Pancreas (tissue), 10 donors: ENCODE results near the gene CRYL1. TPM values are rescaled to one million over a fixed set of nuclear protein-coding genes. Genes with fewer than 3 reads are reported as not detected.

Experiments used
- ATAC-seq, 4 donors: fragments of 200-7000 bp; cut with Tn5 transposase; one replicate each; pipeline versions ENCODE4 v1.8.0 to v1.9.1; 2020; ENCODE audit warnings: mild to moderate bottlenecking in 4 of 4, moderate library complexity in 4 of 4
- DNase-seq, 6 donors: peaks; one replicate each; pipeline ENCODE4 v3.0.0-alpha.2; 2020
- FAIRE-seq: peaks from 2 replicates; lab custom pipeline; 2012; peaks lifted over from hg19 to GRCh38; lab: Jason Lieb, UNC
- H3K27ac ChIP-seq, 4 donors: fragments of 200-600 bp; sonication (generic); 1 replicate in 3 of 4; 2 replicates in 1 of 4; pipeline versions ENCODE4 v1.5.0 to v1.8.0; 2020
- H3K27me3 ChIP-seq, 4 donors: fragments of 200-600 bp; one replicate each; pipeline ENCODE4 v1.8.0; 2021
- H3K36me3 ChIP-seq, 3 donors: fragments of 200-600 bp; sonication (generic) in 1 of 3; one replicate each; pipeline versions ENCODE4 v1.5.0 to v1.8.0; 2020 to 2021
- H3K4me1 ChIP-seq, 3 donors: fragments of 200-600 bp; one replicate each; pipeline ENCODE4 v1.8.0; 2021
- H3K4me3 ChIP-seq, 4 donors: fragments of 200-600 bp; sonication (generic) in 2 of 4; one replicate each; pipeline versions ENCODE4 v1.5.0 to v1.8.0; 2020 to 2021
- H3K9me3 ChIP-seq, 4 donors: fragments of 200-600 bp; one replicate each; pipeline ENCODE4 v1.8.0; 2021
- CTCF ChIP-seq, 4 donors: fragments of 200-600 bp; sonication (generic) in 3 of 4; IDR thresholded peaks; one replicate each; pipeline versions ENCODE4 v1.5.0 to v1.8.0; 2021; ENCODE audit warnings: antibody characterized with exemption in 4 of 4
- WGBS, 2 donors: extraction: QIAGEN DNeasy Blood & Tissue Kit; methylation state at CpG; one replicate each; pipeline ENCODE4 v1.1.7; 2013; 5-methylcytosine and 5-hydroxymethylcytosine counted together
- intact Hi-C, 3 donors: fragments of 100-400 bp; cut with DNase I; formaldehyde crosslinking; loops; one replicate each; pipeline versions ENCODE4 v1.11.1 to v1.14.2; 2022
- microRNA-seq, 2 donors: library from miRNA; unstranded; fragments of <30 nt; microRNA quantifications; one replicate each; pipeline versions ENCODE4 to v1.1.0, GENCODE V29; 2019 to 2020
- polyA plus RNA-seq, 2 donors: library from polyadenylated mRNA; stranded (reverse); fragments of 200-250 nt; gene quantifications; one replicate each; pipeline ENCODE4 v1.2.3, GENCODE V29; 2013
- total RNA-seq, 6 donors: library from RNA; stranded (reverse); fragmentation: NEBNext Ultra II Directional in 4 of 6; extraction: Animal tissue kit (Norgen Biotek cat#: 25700) in 4 of 6; gene quantifications; one replicate each; pipeline versions ENCODE4 v1.2.1 to v1.2.4, GENCODE V29; 2021 to 2023
- donor health status: healthy with polysubstance abuse.
- donor health status: DM: no; HTN: no; CAD: no; lungs with moderate emphysema.
- donor health status: DM: no; HTN: no; CAD: no.
- donor health status: control.
- donor health status: control.
- donor health status: Bipolar disorder and iron deficiency.
- donor health status: DM: yes; HTN: yes; CAD: no.
- donor health status: DM: no; HTN: no; CAD: no.
- donor health status: DM: no; HTN: no; CAD: no.
- donor health status: DM: yes; HTN: yes; CAD: no.

The CRYL1 gene
- total and polyA plus RNA-seq, 8 donors, result 12.8 to 31.7 (median 19.3) TPM

DNA sequence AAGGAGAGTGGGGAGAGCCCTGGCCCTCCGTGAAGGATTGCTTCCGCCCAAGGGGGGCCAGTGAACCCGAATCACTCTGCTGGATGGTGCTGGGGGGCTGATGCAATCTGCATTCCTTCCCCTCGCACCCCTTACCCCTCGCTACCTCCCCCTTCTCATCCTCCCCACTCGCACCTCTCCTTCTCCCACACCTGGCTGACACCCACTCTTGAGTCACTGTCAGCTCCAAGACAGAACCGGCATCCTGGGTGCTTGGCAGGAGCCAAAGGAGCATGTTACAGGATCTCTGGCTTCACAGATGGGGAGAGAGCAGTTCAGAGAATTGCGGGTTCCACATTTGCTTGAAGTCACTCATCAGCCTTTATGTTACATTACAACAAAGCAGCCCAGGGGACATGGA is 167.6 kb downstream of the CRYL1 start:
- ATAC-seq (no peak), FAIRE-seq (no peak), DNase-seq (no peak)
- no peaks in the 10 kb centered on the region for H3K9me3 ChIP-seq
- H3K36me3 ChIP-seq, result no peaks in the 10 kb centered on the region
- intact Hi-C loops, result no loop called here
- peaks cover 4 to 10% (median 6%) of the 10 kb centered on the region in 3 donors for H3K4me1 ChIP-seq
- H3K27me3 ChIP-seq, result no peaks in the 10 kb centered on the region
- no peak overlapping the region for H3K4me3 ChIP-seq
- no peak overlapping the region for H3K27ac ChIP-seq
- WGBS, 2 donors, result 83 to 86% methylated on average over 5 to 8 of the region's 8 CpGs
- TF ChIP-seq CTCF (IDR thresholded peaks at IDR 0.05), result no peak

DNA sequence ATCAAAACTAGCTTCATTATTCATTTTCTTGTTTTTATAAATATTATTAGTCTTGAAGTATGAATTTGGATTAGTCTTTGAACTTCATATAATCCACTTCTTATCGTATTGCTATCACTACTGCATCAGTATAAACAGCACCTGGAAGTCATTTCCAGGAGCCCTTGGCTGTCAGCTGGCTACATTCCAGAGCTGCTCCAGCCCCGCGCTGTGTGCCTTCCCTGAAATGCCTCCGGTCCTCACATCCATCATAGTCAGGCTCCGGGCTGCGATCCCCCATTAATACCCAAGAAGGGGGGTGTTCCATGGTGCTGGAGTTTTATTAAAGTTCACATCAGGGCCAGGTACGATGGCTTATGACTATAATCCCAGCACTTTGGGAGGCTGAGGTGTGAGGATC is 169.2 kb downstream of the CRYL1 start:
- no peak for ATAC-seq

GRCh38 chr13:20354722-20355121 is 170.9 kb downstream of the CRYL1 start:
- H3K9me3 ChIP-seq, result no peaks in the 10 kb centered on the region
- H3K4me1 ChIP-seq, result no peaks in the 10 kb centered on the region
- FAIRE-seq, result no peak
- no peak for TF ChIP-seq CTCF (IDR thresholded peaks at IDR 0.05)
- no peaks in the 10 kb centered on the region for H3K36me3 ChIP-seq
- no peak for ATAC-seq
- no peak overlapping the region for H3K27ac ChIP-seq
- intact Hi-C loops, result no loop called here
- H3K4me3 ChIP-seq, result no peak overlapping the region
- no peak for DNase-seq
- no peaks in the 10 kb centered on the region for H3K27me3 ChIP-seq
- 84 to 90% methylated on average over 3 of the region's 3 CpGs for WGBS, 2 donors

More for the DNA sequence above, 169.2 kb downstream of the CRYL1 start:
- FAIRE-seq (no peak), DNase-seq (no peak)
- 21 to 26% methylated on average over 7 of the region's 7 CpGs for WGBS, 2 donors
- TF ChIP-seq CTCF (IDR thresholded peaks at IDR 0.05), result no peak
- Histone ChIP-seq H3K4me1 (peaks cover 4 to 10% (median 6%) of the 10 kb centered on the region in 3 donors), H3K27me3 (no peaks in the 10 kb centered on the region), H3K4me3 (no peak overlapping the region), H3K36me3 (no peaks in the 10 kb centered on the region), H3K27ac (no peak overlapping the region), H3K9me3 (no peaks in the 10 kb centered on the region)
- intact Hi-C loops, result no loop called here

DNA sequence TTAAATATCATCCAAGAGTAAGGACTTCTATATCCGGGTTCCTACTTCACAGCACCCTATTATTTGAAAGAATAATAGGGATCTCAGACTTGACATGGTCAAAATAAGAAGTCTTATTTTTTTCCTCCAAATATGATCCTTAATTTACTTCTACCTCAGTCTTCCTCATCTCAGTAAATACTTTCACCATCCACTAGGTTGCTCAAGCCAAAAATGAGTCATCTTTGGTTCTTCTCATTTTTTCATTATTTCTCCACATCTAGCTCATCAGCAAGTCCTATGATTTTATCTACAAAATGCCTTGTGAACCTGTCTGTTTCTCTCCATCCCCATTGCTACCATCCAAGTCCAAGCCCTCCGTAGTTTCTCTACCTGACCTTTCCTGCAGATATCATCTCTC is 171.7 kb downstream of the CRYL1 start:
- Histone ChIP-seq H3K4me3 (no peak overlapping the region), H3K9me3 (no peaks in the 10 kb centered on the region), H3K27me3 (no peaks in the 10 kb centered on the region), H3K27ac (no peak overlapping the region), H3K36me3 (no peaks in the 10 kb centered on the region), H3K4me1 (no peaks in the 10 kb centered on the region)
- whole genome bisulfite sequencing, 2 donors, result 90 to 94% methylated on average over 2 of the region's 2 CpGs
- no peak for DNase-seq
- intact Hi-C loops, result no loop called here
- no peak for FAIRE-seq
- no peak for TF ChIP-seq CTCF (IDR thresholded peaks at IDR 0.05)
- ATAC-seq, result no peak

Small RNA genes lying within 50 kb of the gene (microRNA-seq; reads per million reads assigned to microRNA genes)
- gene MIR4499, result 0 reads per million in 2 donors

Other genes starting within 250 kb of the CRYL1 start
- gene IFT88, start 41.3 kb upstream of the CRYL1 start, total RNA-seq, result 1 to 10 TPM; 4.7 to 7.8 (median 6.7) TPM
- gene IFT88, start 41.3 kb upstream of the CRYL1 start, polyA plus RNA-seq, result 10 to 100 TPM in 1 of 2 donors, 1 to 10 TPM in 1; 7.9 to 16.0 TPM
- under 1 TPM; 0.35 to 0.71 (median 0.51) TPM for gene IL17D, start 177.8 kb upstream of the CRYL1 start, total RNA-seq
- under 1 TPM; 0.42 to 0.46 TPM for gene IL17D, start 177.8 kb upstream of the CRYL1 start, polyA plus RNA-seq
- 1 to 10 TPM; 2.6 to 4.6 (median 3.5) TPM for gene EEF1AKMT1, start 248.1 kb upstream of the CRYL1 start, total RNA-seq
- gene EEF1AKMT1, start 248.1 kb upstream of the CRYL1 start, polyA plus RNA-seq, result 1 to 10 TPM; 3.8 to 6.4 TPM